Heart left ventricle (tissue), 16 donors: ENCODE data around the gene PCNT. TPM values are rescaled to one million over a fixed set of nuclear protein-coding genes. Genes with fewer than 3 reads are reported as not detected.

Experiments used
- ATAC-seq, 4 donors: fragments of 200-7000 bp; cut with Tn5 transposase; one replicate each; pipeline ENCODE4 v1.9.1; 2020 to 2022; ENCODE audit warnings: moderate library complexity in 4 of 4, mild to moderate bottlenecking in 3 of 4, moderate number of reproducible peaks in 1 of 4
- DNase-seq, 5 donors: peaks; one replicate each; pipeline ENCODE4 v3.0.0-alpha.2; 2020
- H3K27ac ChIP-seq, 12 donors: fragments of 200-600 bp; sonication (generic) in 4 of 12; one replicate each; pipeline versions ENCODE4 v1.5.0 to v1.8.0; 2016 to 2022; ENCODE audit warnings: mild to moderate bottlenecking in 2 of 12
- H3K27me3 ChIP-seq, 9 donors: fragments of 200-600 bp; sonication (generic) in 2 of 9; one replicate each; pipeline versions ENCODE4 v1.5.1 to v1.8.0; 2016 to 2022; ENCODE audit warnings: mild to moderate bottlenecking in 3 of 9
- H3K36me3 ChIP-seq, 9 donors: fragments of 200-600 bp; sonication (generic) in 2 of 9; one replicate each; pipeline versions ENCODE4 v1.5.0 to v1.8.0; 2018 to 2022; ENCODE audit warnings: mild to moderate bottlenecking in 2 of 9
- H3K4me1 ChIP-seq, 12 donors: fragments of 200-600 bp; sonication (generic) in 4 of 12; one replicate each; pipeline versions ENCODE4 v1.5.0 to v1.8.0; 2016 to 2022; ENCODE audit warnings: mild to moderate bottlenecking in 3 of 12
- H3K4me3 ChIP-seq, 12 donors: fragments of 200-600 bp; sonication (generic) in 4 of 12; one replicate each; pipeline versions ENCODE4 v1.5.0 to v1.8.0; 2017 to 2022; ENCODE audit warnings: mild to moderate bottlenecking in 9 of 12, moderate library complexity in 4 of 12
- H3K9me3 ChIP-seq, 12 donors: fragments of 200-600 bp; sonication (generic) in 4 of 12; one replicate each; pipeline versions ENCODE4 v1.5.0 to v1.8.0; 2016 to 2022; ENCODE audit warnings: mild to moderate bottlenecking in 1 of 12
- CTCF ChIP-seq, 12 donors: fragments of 200-600 bp; sonication (generic) in 4 of 12; IDR thresholded peaks; one replicate each; pipeline versions ENCODE4 v1.5.0 to v1.8.0; 2018 to 2022; ENCODE audit warnings: antibody characterized with exemption in 12 of 12, mild to moderate bottlenecking in 5 of 12
- POLR2A ChIP-seq, 2 donors: fragments of 450-650 bp; IDR thresholded peaks; one replicate each; pipeline ENCODE4 v1.6.1; 2017; ENCODE audit warnings: antibody characterized with exemption in 2 of 2, mild to moderate bottlenecking in 2 of 2, moderate library complexity in 2 of 2
- WGBS, 4 donors: extraction: QIAGEN DNeasy Blood & Tissue Kit in 2 of 4; methylation state at CpG; one replicate each; pipeline versions ENCODE4 v1.1.5 to v1.1.7; 2013 to 2018; 5-methylcytosine and 5-hydroxymethylcytosine counted together
- intact Hi-C, 10 donors: fragments of 100-400 bp; cut with DNase I; formaldehyde crosslinking; loops; one replicate each; pipeline versions ENCODE4 v1.11.1 to v1.14.2; 2022
- polyA plus RNA-seq, 2 donors: library from polyadenylated mRNA; stranded (reverse); fragments of 200-250 nt; gene quantifications; one replicate each; pipeline ENCODE4 v1.2.3, GENCODE V29; 2013
- total RNA-seq, 9 donors: library from RNA; depleted of rRNA in 2 of 9; stranded (reverse); fragments of >200 nt in 2 of 9; fragmentation: NEBNext Ultra II Directional in 3 of 9; extraction: Animal tissue kit (Norgen Biotek cat#: 25700) in 3 of 9; gene quantifications; one replicate each; pipeline versions ENCODE4 v1.1.0 to v1.2.4, GENCODE V29; 2016 to 2023
- donor health status: ischemic (EF 13 %, LVEDD 7.1; RV severe dilation, severe dysfunction).
- donor health status: healthy with polysubstance abuse.
- donor health status: DM: no; HTN: yes; CAD: no.
- donor health status: DM: no; HTN: no; CAD: no.
- donor health status: ischemic (EF 25% LVEDD 6.9; RV normal size, moderate dysfunction).
- donor health status: ischemic (EF 25% LVEDD 5.7; RV mildly dilated, moderate dysfunction).
- donor health status: healthy.
- donor health status: DM: yes; HTN: yes; CAD: no.
- donor health status: ischemic (EF 35%, LVEDD 5.7; RV mildly dilated, moderate dysfunction).
- donor health status: nonischemic (EF 11% LVEDD 7.7; RV severe dilation, severe dysfunction).
- donor health status: DM: yes; HTN: yes; CAD: no.
- donor health status: PGD.
- donor health status: ischemic (EF 29% LVEDD 5.4; RV normal size, mild dysfunction).
- donor health status: nonischemic (EF 23%, LVEDD 6.1; RV moderate dilation, normal function).

The PCNT gene
- total and polyA plus RNA-seq, 11 donors = 17.0 to 73.0 (median 36.7) TPM

DNA sequence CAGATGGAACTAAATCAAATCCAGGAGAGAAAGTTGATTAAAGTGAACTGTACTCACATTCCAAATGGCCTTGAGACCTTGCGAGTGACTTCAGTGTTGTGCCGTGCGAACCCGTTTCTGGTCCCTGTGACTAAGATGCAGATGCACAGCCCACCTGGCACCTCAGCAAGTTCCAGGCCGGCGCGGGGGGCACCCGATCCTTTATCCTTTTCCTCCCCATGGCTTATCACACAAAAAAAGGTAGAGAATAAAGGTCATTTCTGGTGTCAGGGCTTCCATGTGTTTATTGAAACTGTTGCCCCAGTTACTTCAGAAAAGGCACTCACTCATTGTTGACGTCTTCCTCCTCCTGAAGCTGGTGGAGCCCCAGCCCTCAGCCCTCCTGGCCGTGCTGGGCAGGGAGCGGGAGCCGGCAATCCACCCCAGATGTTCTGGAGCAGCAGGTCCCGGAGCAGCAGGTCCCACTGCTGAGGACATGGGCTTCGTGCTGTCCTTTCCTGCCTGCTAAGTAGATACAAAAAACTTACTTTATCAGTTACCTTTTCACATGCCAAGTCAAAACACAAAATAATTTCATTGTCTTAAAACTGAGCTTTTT, 53.0 kb downstream of the PCNT start:
- Histone ChIP-seq H3K27ac (peak overlapping the region in 2 of 12 donors; percentile 82 to 83), H3K36me3 (peaks cover 0 to 38% (median 2%) of the 10 kb centered on the region in 9 donors), H3K27me3 (no peaks in the 10 kb centered on the region), H3K9me3 (no peaks in the 10 kb centered on the region), H3K4me3 (no peak overlapping the region), H3K4me1 (peaks cover 0 to 12% (median 1%) of the 10 kb centered on the region in 12 donors)
- WGBS, 4 donors = 81 to 89% (median 86%) methylated on average over 14 of the region's 14 CpGs
- ATAC-seq = no peak
- intact Hi-C loops = loop anchor here in 1 of 10 donors (5.0 kb wide), 1 partner anchor 50 kb away; no protein-coding TSS in a partner anchor
- TF ChIP-seq POLR2A (IDR thresholded peaks at IDR 0.05) = no peak
- TF ChIP-seq CTCF (IDR thresholded peaks at IDR 0.05) = no peak
- DNase-seq = no peak

GRCh38 chr21:46377789-46378188, 53.8 kb downstream of the PCNT start:
- Histone ChIP-seq H3K4me3 (no peak overlapping the region), H3K36me3 (peaks cover 0 to 33% (median 2%) of the 10 kb centered on the region in 9 donors), H3K27me3 (no peaks in the 10 kb centered on the region), H3K9me3 (no peaks in the 10 kb centered on the region), H3K27ac (no peak overlapping the region), H3K4me1 (peaks cover 0 to 12% (median 1%) of the 10 kb centered on the region in 12 donors)
- intact Hi-C loops = loop anchor here in 1 of 10 donors (5.0 kb wide), 1 partner anchor 50 kb away; no protein-coding TSS in a partner anchor
- 96 to 97% (median 96%) methylated on average over 14 of the region's 14 CpGs for WGBS, 4 donors
- TF ChIP-seq CTCF (IDR thresholded peaks at IDR 0.05) = no peak
- no peak for TF ChIP-seq POLR2A (IDR thresholded peaks at IDR 0.05)
- DNase-seq = no peak
- no peak for ATAC-seq

DNA sequence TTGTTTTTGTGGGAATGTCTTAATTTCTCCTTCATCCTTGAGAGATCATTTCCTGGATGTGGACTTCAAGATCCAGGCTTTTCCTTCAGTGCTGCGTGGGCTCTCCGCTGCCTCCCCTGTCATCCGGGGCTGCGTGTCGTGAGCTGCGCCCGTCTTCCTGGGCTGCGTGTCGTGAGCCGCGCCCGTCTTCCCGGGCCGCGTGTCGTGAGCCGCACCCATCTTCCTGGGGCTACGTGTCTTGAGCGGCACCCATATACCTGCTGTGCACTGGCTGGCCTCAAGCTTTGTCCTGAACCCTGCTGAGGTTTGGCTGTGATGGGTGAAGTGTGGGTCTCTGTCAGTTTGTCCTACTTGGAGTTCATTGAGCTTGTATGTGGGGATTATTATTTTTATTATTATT, 55.1 kb downstream of the PCNT start:
- Histone ChIP-seq H3K27ac (no peak overlapping the region), H3K9me3 (no peaks in the 10 kb centered on the region), H3K4me3 (no peak overlapping the region), H3K4me1 (peaks cover 0 to 12% (median 1%) of the 10 kb centered on the region in 12 donors), H3K36me3 (peaks cover 0 to 30% (median 2%) of the 10 kb centered on the region in 9 donors), H3K27me3 (no peaks in the 10 kb centered on the region)
- ATAC-seq (no peak), DNase-seq (no peak)
- WGBS, 4 donors = 87 to 95% (median 94%) methylated on average over 19 of the region's 19 CpGs
- TF ChIP-seq POLR2A (IDR thresholded peaks at IDR 0.05) = no peak
- no peak for TF ChIP-seq CTCF (IDR thresholded peaks at IDR 0.05)
- intact Hi-C loops = loop anchor here in 1 of 10 donors (5.0 kb wide), 1 partner anchor 48 kb away; no protein-coding TSS in a partner anchor

GRCh38 chr21:46379691-46380090, 55.7 kb downstream of the PCNT start:
- peaks cover 0 to 12% (median 1%) of the 10 kb centered on the region in 12 donors for H3K4me1 ChIP-seq
- H3K9me3 ChIP-seq = no peaks in the 10 kb centered on the region
- DNase-seq (no peak), ATAC-seq (no peak)
- H3K4me3 ChIP-seq = no peak overlapping the region
- no peaks in the 10 kb centered on the region for H3K27me3 ChIP-seq
- no peak for TF ChIP-seq CTCF (IDR thresholded peaks at IDR 0.05)
- TF ChIP-seq POLR2A (IDR thresholded peaks at IDR 0.05) = no peak
- H3K36me3 ChIP-seq = peaks cover 0 to 31% (median 4%) of the 10 kb centered on the region in 9 donors
- no peak overlapping the region for H3K27ac ChIP-seq
- WGBS, 4 donors = 95 to 97% (median 97%) methylated on average over 9 of the region's 9 CpGs
- intact Hi-C loops = loop anchor here in 1 of 10 donors (5.0 kb wide), 1 partner anchor 48 kb away; no protein-coding TSS in a partner anchor
